ENCODE measurements around the gene CDIP1. TPM values are rescaled to one million over a fixed set of nuclear protein-coding genes. Genes with fewer than 3 reads are reported as not detected.

Gene CDIP1
- total and polyA plus RNA-seq, 10 of the 15 experiments (the other 5 are each of a cell fraction or from before 2014, with no cell fraction given): 6.1 to 32.4 (median 13.6) TPM

GRCh38 chr16:4474192-4474961, 64.2 kb downstream of the CDIP1 start, which contains the start of gene NMRAL1 (continued):
- TF ChIP-seq PBX3 (IDR thresholded peaks at IDR 0.05; ENCODE audit: insufficient replicate concordance, low read depth, low read length) (peak; percentile 46), ETV6 (conservative IDR thresholded peaks at IDR 0.05 in 1 of 2, IDR thresholded peaks at IDR 0.05 in 1 of 2; ENCODE audit: borderline replicate concordance in 1 of 2, low read depth in 1 of 2) (0 out of 4 replicates have a peak, but pooled peaks of 1 of the 2 experiments have one; percentile 16), HDAC6 (IDR thresholded peaks at IDR 0.05; ENCODE audit: unreplicated experiment) (no peak), ZBED1 (IDR thresholded peaks at IDR 0.05; ENCODE audit: borderline replicate concordance) (0 out of 2 replicates have a peak, but pooled peaks have one; percentile 23), SPI1 (IDR thresholded peaks at IDR 0.05; ENCODE audit: borderline replicate concordance, insufficient read depth, low read depth, low read length) (no peak), E2F8 (IDR thresholded peaks at IDR 0.05; ENCODE audit: low read depth, partially characterized antibody) (no peak), PKNOX1 (IDR thresholded peaks at IDR 0.05) (peak; percentile 83), RFX5 (IDR thresholded peaks at IDR 0.05; ENCODE audit: low read depth, low read length) (no peak), FOXK2 (IDR thresholded peaks at IDR 0.05) (no peak), USF1 (IDR thresholded peaks at IDR 0.05; ENCODE audit: borderline replicate concordance, extremely low read length, insufficient read depth, low read depth, low read length) (peak; percentile 78), MAX (IDR thresholded peaks at IDR 0.05; ENCODE audit: low read depth, low read length) (peak; percentile 96), KDM1A (IDR thresholded peaks at IDR 0.05; ENCODE audit: borderline replicate concordance) (no peak), RUNX3 (IDR thresholded peaks at IDR 0.05; ENCODE audit: low read length) (peak; percentile 32; the same call in 1 of the 2 replicates), BCL11A (IDR thresholded peaks at IDR 0.05; ENCODE audit: low read depth, low read length) (no peak), BHLHE40 (IDR thresholded peaks at IDR 0.05; ENCODE audit: borderline replicate concordance in 1 of 2, low read depth in 2 of 2, low read length in 1 of 2) (peak; percentile 100), E2F4 (IDR thresholded peaks at IDR 0.05; ENCODE audit: low read depth, low read length) (no peak), PML (IDR thresholded peaks at IDR 0.05; ENCODE audit: low read length) (0 out of 2 replicates have a peak, but pooled peaks have one; percentile 51)

All from GM12878 (cell line).